Stimulated activated CD4-positive, alpha-beta T cell treated with anti-CD3 and anti-CD28 coated beads, Interleukin-4, amount 100 ng/mL, for 48 hours (primary cell): Measurements from ENCODE around the gene ACOT9.
"Not testable (repeated sequence)": the region's sequence is repeated elsewhere in the genome, so short reads cannot be mapped to it uniquely, and the experiment has no call there.

ENCODE experiments used
- DNase-seq, 2 donors: peaks; one replicate each; pipeline ENCODE4 v3.0.0-alpha.2; 2020; ENCODE audit warnings: low read depth in 2 of 2

ACOT9 gene

GRCh38 chrX:23766650-23767551 is 23.8 kb upstream of the ACOT9 start:
- no peak for DNase-seq

GRCh38 chrX:23765868-23766267 is 22.8 kb upstream of the ACOT9 start:
- no peak for DNase-seq

- no peak for DNase-seq
These were observed 22.4 kb upstream of the ACOT9 start for GRCh38 chrX:23765449-23765848.

- DNase-seq = no peak
These were observed 21.3 kb upstream of the ACOT9 start for GRCh38 chrX:23764188-23764984.

GRCh38 chrX:23759821-23760220 is 16.7 kb upstream of the ACOT9 start:
- DNase-seq = no peak

GRCh38 chrX:23756165-23756564 is 13.1 kb upstream of the ACOT9 start:
- peak; percentile 28 to 48 for DNase-seq

- DNase-seq = no peak
These were observed 11.6 kb upstream of the ACOT9 start for GRCh38 chrX:23754664-23755063.

GRCh38 chrX:23752740-23753415 is 9.8 kb upstream of the ACOT9 start:
- DNase-seq = no peak

GRCh38 chrX:23749576-23749975 is 6.5 kb upstream of the ACOT9 start:
- no peak for DNase-seq

GRCh38 chrX:23749129-23749528 is 6.1 kb upstream of the ACOT9 start:
- DNase-seq = no peak

GRCh38 chrX:23745786-23746185 is 2.7 kb upstream of the ACOT9 start:
- no peak for DNase-seq

- DNase-seq = not testable (repeated sequence)
These were observed 521 bp upstream of the ACOT9 start for GRCh38 chrX:23743623-23743971.

GRCh38 chrX:23742174-23742696 is 841 bp downstream of the ACOT9 start:
- no peak for DNase-seq

- DNase-seq = no peak
These were observed 5.7 kb downstream of the ACOT9 start for GRCh38 chrX:23737413-23737812.

- DNase-seq = no peak
These were observed 7.0 kb downstream of the ACOT9 start for GRCh38 chrX:23736030-23736429.

- no peak for DNase-seq
These were observed 10.4 kb downstream of the ACOT9 start for GRCh38 chrX:23732704-23733103.

- no peak for DNase-seq
These were observed 11.1 kb downstream of the ACOT9 start for GRCh38 chrX:23731951-23732350.

- DNase-seq = no peak
These were observed 13.9 kb downstream of the ACOT9 start for GRCh38 chrX:23729214-23729613.

- DNase-seq = no peak
These were observed 15.9 kb downstream of the ACOT9 start for GRCh38 chrX:23727206-23727605.

GRCh38 chrX:23726191-23726590 is 16.9 kb downstream of the ACOT9 start:
- no peak for DNase-seq

GRCh38 chrX:23720117-23720677 is 22.9 kb downstream of the ACOT9 start:
- DNase-seq = no peak

- DNase-seq = no peak
These were observed 37.8 kb downstream of the ACOT9 start for GRCh38 chrX:23705235-23705634.
